IMR-90 (cell line): ENCODE data around the gene GABPB1.

Source experiments
- ELK1 ChIP-seq: fragments of 150-350 bp; IDR thresholded peaks from 2 replicates; pipeline ENCODE4 v1.6.1; 2016; ENCODE audit warnings: low read depth, mild to moderate bottlenecking, low read length, moderate library complexity, borderline replicate concordance
- MXI1 ChIP-seq: IDR thresholded peaks from 2 replicates; pipeline ENCODE4 v1.6.1; 2012; ENCODE audit warnings: low read depth, mild to moderate bottlenecking, low read length, moderate library complexity, borderline replicate concordance
- POLR2A ChIP-seq: IDR thresholded peaks from 2 replicates; pipeline ENCODE4 v1.6.1; 2012; ENCODE audit warnings: mild to moderate bottlenecking, low read depth, low read length
- RFX5 ChIP-seq: IDR thresholded peaks from 2 replicates; pipeline ENCODE4 v1.8.0; 2012; ENCODE audit warnings: low read depth, mild to moderate bottlenecking, low read length, moderate library complexity
- TF ChIP-seq, protein P1 (sequence below): conservative IDR thresholded peaks from 2 replicates; pipeline ENCODE4 v1.5.1; 2012; ENCODE audit warnings: mild to moderate bottlenecking, low read depth, low read length, improper control_type of control experiment

GRCh38 chr15:50350621-50351020 lies 4.4 kb downstream of the GABPB1 start:
- TF ChIP-seq RFX5: no peak
- no peak for TF ChIP-seq MXI1
- no peak for TF ChIP-seq POLR2A
- TF ChIP-seq, protein P1, sequence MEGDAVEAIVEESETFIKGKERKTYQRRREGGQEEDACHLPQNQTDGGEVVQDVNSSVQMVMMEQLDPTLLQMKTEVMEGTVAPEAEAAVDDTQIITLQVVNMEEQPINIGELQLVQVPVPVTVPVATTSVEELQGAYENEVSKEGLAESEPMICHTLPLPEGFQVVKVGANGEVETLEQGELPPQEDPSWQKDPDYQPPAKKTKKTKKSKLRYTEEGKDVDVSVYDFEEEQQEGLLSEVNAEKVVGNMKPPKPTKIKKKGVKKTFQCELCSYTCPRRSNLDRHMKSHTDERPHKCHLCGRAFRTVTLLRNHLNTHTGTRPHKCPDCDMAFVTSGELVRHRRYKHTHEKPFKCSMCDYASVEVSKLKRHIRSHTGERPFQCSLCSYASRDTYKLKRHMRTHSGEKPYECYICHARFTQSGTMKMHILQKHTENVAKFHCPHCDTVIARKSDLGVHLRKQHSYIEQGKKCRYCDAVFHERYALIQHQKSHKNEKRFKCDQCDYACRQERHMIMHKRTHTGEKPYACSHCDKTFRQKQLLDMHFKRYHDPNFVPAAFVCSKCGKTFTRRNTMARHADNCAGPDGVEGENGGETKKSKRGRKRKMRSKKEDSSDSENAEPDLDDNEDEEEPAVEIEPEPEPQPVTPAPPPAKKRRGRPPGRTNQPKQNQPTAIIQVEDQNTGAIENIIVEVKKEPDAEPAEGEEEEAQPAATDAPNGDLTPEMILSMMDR: no peak
- no peak for TF ChIP-seq ELK1
